ENCODE measurements around the gene APH1A. TPM values are rescaled to one million over a fixed set of nuclear protein-coding genes. Genes with fewer than 3 reads are reported as not detected.
A peak's percentile ranks its signal among the peaks of the same experiment; 100 is the strongest.

The APH1A gene
- total and polyA plus RNA-seq, 9 of the 15 experiments (the other 6 are each of a cell fraction or from before 2014, with no cell fraction given), result 5.6 to 123 (median 77.0) TPM

DNA sequence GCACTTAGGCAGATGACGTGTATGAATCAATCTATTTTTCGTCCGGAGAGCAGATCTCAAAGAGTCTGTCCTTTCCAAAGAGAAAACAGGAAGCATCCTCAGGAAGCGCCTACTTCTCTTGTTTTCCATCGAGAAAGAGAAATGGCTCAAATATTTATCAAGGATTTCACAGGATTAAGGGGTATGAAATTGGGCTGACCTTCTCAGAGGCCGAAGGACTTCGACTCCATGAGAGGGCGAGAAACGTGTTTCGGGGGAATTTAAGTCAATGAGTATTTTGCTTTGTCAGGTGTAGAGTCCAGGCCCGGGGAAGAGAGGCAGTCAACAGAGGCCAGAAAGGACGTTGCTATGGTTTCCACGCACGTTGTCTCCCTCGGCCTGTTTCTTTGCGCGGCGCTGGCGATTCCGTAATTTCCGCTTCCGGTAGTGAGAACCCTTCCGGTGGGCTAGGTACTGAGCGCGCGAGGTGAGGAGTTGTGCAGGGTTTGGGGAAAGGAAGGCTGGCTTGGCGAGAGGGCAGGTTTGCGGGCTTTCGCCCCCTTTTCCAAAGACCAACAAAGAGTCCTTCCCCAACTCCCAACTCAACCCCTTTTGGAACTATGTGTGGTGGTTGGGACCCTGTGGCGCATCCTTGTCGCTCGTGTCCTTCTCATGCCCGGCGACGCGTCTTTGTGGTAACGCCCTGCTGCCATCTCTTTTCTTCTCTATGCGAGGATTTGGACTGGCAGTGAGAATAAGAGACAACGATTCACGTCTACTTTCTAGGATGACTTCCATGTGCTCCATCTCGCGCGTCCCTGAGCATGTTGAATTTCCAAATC lies 24.8 kb upstream of the APH1A start, which contains the start of gene MRPS21 (continued):
- TF ChIP-seq ATF7 (IDR thresholded peaks at IDR 0.05), result peak; percentile 76; the same call in 1 of the 2 replicates
- no peak for TF ChIP-seq ARHGAP35 (IDR thresholded peaks at IDR 0.05; ENCODE audit: partially characterized antibody)
- no peak for TF ChIP-seq DMBX1 (CRISPR knock-in tag; IDR thresholded peaks at IDR 0.05; ENCODE audit: borderline replicate concordance)
- no peak for TF ChIP-seq ZNF121 (CRISPR knock-in tag; conservative IDR thresholded peaks at IDR 0.05)
- no peak for TF ChIP-seq ZNF23 (CRISPR knock-in tag; IDR thresholded peaks at IDR 0.05)
- TF ChIP-seq CXXC5 (CRISPR knock-in tag; IDR thresholded peaks at IDR 0.05), result peak; percentile 73
- no peak for TF ChIP-seq ZNF384 (IDR thresholded peaks at IDR 0.05; ENCODE audit: low read depth, low read length)
- TF ChIP-seq SMARCA4 (IDR thresholded peaks at IDR 0.05), result no peak
- peak; percentile 72 for TF ChIP-seq ZNF134 (CRISPR knock-in tag; conservative IDR thresholded peaks at IDR 0.05)
- TF ChIP-seq, protein P1, sequence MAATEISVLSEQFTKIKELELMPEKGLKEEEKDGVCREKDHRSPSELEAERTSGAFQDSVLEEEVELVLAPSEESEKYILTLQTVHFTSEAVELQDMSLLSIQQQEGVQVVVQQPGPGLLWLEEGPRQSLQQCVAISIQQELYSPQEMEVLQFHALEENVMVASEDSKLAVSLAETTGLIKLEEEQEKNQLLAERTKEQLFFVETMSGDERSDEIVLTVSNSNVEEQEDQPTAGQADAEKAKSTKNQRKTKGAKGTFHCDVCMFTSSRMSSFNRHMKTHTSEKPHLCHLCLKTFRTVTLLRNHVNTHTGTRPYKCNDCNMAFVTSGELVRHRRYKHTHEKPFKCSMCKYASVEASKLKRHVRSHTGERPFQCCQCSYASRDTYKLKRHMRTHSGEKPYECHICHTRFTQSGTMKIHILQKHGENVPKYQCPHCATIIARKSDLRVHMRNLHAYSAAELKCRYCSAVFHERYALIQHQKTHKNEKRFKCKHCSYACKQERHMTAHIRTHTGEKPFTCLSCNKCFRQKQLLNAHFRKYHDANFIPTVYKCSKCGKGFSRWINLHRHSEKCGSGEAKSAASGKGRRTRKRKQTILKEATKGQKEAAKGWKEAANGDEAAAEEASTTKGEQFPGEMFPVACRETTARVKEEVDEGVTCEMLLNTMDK (IDR thresholded peaks at IDR 0.05; ENCODE audit: borderline replicate concordance, insufficient read depth, low read depth, low read length, poor library complexity, severe bottlenecking), result no peak
- TF ChIP-seq, protein P2, sequence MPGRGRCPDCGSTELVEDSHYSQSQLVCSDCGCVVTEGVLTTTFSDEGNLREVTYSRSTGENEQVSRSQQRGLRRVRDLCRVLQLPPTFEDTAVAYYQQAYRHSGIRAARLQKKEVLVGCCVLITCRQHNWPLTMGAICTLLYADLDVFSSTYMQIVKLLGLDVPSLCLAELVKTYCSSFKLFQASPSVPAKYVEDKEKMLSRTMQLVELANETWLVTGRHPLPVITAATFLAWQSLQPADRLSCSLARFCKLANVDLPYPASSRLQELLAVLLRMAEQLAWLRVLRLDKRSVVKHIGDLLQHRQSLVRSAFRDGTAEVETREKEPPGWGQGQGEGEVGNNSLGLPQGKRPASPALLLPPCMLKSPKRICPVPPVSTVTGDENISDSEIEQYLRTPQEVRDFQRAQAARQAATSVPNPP (IDR thresholded peaks at IDR 0.05; ENCODE audit: borderline replicate concordance, insufficient read depth, insufficient read length), result no peak
- no peak for TF ChIP-seq NCOR1 (IDR thresholded peaks at IDR 0.05)
- no peak for TF ChIP-seq HMG20A (CRISPR knock-in tag; conservative IDR thresholded peaks at IDR 0.05)
- TF ChIP-seq POLR2H (tag; IDR thresholded peaks at IDR 0.05; ENCODE audit: low read depth), result peak; percentile 82
- no peak for TF ChIP-seq ZNF354B (CRISPR knock-in tag; IDR thresholded peaks at IDR 0.05)
- TF ChIP-seq ZNF79 (CRISPR knock-in tag; IDR thresholded peaks at IDR 0.05; ENCODE audit: low read depth), result no peak
- peak; percentile 96; the same call in 1 of the 2 replicates for TF ChIP-seq PHF8 (IDR thresholded peaks at IDR 0.05; ENCODE audit: borderline replicate concordance, low read length)
- TF ChIP-seq BRD9 (IDR thresholded peaks at IDR 0.05; ENCODE audit: low read depth, partially characterized antibody), result peak; percentile 46
- TF ChIP-seq, protein P3, sequence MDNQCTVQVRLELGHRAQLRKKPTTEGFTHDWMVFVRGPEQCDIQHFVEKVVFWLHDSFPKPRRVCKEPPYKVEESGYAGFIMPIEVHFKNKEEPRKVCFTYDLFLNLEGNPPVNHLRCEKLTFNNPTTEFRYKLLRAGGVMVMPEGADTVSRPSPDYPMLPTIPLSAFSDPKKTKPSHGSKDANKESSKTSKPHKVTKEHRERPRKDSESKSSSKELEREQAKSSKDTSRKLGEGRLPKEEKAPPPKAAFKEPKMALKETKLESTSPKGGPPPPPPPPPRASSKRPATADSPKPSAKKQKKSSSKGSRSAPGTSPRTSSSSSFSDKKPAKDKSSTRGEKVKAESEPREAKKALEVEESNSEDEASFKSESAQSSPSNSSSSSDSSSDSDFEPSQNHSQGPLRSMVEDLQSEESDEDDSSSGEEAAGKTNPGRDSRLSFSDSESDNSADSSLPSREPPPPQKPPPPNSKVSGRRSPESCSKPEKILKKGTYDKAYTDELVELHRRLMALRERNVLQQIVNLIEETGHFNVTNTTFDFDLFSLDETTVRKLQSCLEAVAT (IDR thresholded peaks at IDR 0.05), result no peak
- TF ChIP-seq, protein P4, sequence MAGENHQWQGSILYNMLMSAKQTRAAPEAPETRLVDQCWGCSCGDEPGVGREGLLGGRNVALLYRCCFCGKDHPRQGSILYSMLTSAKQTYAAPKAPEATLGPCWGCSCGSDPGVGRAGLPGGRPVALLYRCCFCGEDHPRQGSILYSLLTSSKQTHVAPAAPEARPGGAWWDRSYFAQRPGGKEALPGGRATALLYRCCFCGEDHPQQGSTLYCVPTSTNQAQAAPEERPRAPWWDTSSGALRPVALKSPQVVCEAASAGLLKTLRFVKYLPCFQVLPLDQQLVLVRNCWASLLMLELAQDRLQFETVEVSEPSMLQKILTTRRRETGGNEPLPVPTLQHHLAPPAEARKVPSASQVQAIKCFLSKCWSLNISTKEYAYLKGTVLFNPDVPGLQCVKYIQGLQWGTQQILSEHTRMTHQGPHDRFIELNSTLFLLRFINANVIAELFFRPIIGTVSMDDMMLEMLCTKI (IDR thresholded peaks at IDR 0.05; ENCODE audit: partially characterized antibody), result no peak
- no peak; the same call in 1 of the 2 replicates for TF ChIP-seq TRIM28 (IDR thresholded peaks at IDR 0.05)
- TF ChIP-seq RCOR1 (IDR thresholded peaks at IDR 0.05; ENCODE audit: borderline replicate concordance in 1 of 2, low read depth in 2 of 2, low read length in 2 of 2), result 0 out of 4 replicates have a peak, but pooled peaks of 1 of the 2 experiments have one; percentile 13
- TF ChIP-seq ZNF785 (CRISPR knock-in tag; IDR thresholded peaks at IDR 0.05), result no peak
- TF ChIP-seq ZKSCAN8 (CRISPR knock-in tag; IDR thresholded peaks at IDR 0.05), result no peak

All from K562 (cell line).